ENCODE results near the gene ABCF1. TPM values are rescaled to one million over a fixed set of nuclear protein-coding genes. Genes with fewer than 3 reads are reported as not detected.
A peak's percentile ranks its signal among the peaks of the same experiment; 100 is the strongest.

The ABCF1 gene
- total RNA-seq, 1 donor from 2014 or later, result 29.5 TPM

DNA sequence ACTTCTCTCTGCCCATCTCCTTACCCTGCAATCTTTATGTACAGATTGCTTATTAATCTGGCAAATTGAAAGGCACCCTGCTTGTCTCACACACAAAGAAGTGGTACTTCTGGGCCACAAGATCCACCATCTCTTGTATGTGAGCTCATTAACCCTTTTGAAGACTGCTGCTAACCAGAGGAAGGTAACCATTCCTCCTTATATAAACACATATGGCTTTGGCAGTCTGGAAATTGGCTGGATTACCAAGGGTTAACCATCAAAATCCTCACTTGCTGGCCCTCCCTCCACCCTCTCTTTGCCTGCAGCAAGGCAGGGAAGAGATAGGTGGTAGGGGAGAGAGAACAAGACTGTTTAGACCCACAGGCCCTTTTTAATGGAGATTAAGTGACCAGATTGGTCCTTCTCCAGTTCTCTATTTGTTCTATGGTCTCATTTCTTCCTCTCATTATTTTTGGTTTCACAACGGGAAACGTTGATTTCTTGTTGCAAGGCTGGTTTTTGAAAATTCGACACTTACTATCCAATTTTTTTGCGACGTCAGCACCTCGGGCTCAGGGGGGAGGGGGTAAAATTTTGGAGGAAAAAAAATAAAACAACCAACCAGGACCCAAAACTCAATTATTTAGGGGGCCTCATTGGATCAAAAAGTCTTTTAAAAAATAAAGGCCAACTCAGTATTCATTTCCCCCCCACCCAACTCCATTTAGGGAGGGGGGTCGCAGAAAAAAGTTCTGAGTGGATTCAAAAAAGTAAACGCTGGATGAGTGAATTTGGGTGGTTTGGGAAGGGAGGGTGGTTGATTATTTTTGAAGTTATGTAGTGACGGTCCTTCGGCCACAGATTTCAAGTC lies 44.9 kb downstream of the ABCF1 start:
- intact Hi-C loops (cut with DNase I), result loop anchor here (10.0 kb wide), 1 partner anchor 69 kb away; the partner anchor contains the start of gene PPP1R18
- no peaks in the 10 kb centered on the region for H3K9me3 ChIP-seq
- TF ChIP-seq, protein P1, sequence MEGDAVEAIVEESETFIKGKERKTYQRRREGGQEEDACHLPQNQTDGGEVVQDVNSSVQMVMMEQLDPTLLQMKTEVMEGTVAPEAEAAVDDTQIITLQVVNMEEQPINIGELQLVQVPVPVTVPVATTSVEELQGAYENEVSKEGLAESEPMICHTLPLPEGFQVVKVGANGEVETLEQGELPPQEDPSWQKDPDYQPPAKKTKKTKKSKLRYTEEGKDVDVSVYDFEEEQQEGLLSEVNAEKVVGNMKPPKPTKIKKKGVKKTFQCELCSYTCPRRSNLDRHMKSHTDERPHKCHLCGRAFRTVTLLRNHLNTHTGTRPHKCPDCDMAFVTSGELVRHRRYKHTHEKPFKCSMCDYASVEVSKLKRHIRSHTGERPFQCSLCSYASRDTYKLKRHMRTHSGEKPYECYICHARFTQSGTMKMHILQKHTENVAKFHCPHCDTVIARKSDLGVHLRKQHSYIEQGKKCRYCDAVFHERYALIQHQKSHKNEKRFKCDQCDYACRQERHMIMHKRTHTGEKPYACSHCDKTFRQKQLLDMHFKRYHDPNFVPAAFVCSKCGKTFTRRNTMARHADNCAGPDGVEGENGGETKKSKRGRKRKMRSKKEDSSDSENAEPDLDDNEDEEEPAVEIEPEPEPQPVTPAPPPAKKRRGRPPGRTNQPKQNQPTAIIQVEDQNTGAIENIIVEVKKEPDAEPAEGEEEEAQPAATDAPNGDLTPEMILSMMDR (IDR thresholded peaks at IDR 0.05), result no peak
- TF ChIP-seq POLR2A (IDR thresholded peaks at IDR 0.05), result no peak
- no peak for TF ChIP-seq POLR2AphosphoS5 (IDR thresholded peaks at IDR 0.05; ENCODE audit: insufficient read depth in 1 of 2, low read depth in 1 of 2)
- peak overlapping the region; percentile 99 for H3K27ac ChIP-seq
- H3K4me1 ChIP-seq, result peaks cover 47% of the 10 kb centered on the region
- H3K36me3 ChIP-seq, result peaks cover 0 to 26% of the 10 kb centered on the region in 2 donors
- H3K4me3 ChIP-seq, result peak overlapping the region; percentile 73 to 94
- H3K27me3 ChIP-seq, result no peaks in the 10 kb centered on the region
- no peak for DNase-seq (ENCODE audit: extremely low spot score in 2 of 2)

DNA sequence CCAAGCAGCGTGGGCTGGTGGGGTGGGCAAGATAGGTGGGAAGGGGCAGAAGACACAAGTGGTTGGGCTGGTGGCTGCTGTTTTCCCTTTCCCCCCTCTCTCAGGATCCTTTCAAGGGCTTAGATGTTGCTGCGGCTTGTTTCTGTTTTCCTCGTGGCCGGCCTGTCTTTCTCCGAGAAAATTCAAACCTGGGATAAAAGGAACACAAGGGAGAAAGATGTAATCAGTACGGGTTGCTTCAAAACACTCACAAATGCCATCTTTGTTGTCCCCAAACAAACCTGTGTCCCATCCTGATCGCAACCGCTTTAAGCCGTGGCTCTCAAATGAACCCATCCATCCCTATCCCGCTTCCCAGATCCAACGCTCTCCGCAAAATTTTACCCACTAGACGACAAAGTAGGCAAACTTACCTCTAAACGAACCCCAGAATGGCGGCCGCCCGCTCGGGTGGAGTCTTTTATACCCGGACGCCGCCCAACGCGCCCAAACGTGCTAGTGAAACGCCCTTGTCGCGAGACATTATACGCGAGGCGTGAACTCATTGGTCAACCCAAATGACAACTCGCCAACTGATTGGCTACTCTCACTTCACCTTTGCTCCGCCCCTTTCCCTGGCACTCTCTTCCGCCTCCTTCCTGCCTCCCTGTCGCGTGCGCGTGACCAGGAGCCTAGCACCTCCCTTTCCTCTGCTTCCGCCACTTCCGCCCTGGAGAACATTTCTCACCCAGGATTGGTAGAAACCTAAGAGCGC lies 45.7 kb downstream of the ABCF1 start, which contains the start of gene PPP1R10:
TSS of gene PPP1R10 (minus strand) at position 433 of the 754 bp plus-strand sequence. CDS start 7,299 bp downstream, outside the sequence.
- H3K4me3 ChIP-seq, result peak within 1 kb of the TSS; percentile 74 to 94
- H3K4me1 ChIP-seq, result peaks cover 39% of the 10 kb centered on the region
- peak within 1 kb of the TSS; percentile 99 for H3K27ac ChIP-seq
- H3K9me3 ChIP-seq, result no peaks in the 10 kb centered on the region
- DNase-seq (ENCODE audit: extremely low spot score in 2 of 2), result peak; percentile 99 to 100
- H3K27me3 ChIP-seq, result no peaks in the 10 kb centered on the region
- intact Hi-C loops (cut with DNase I), result loop anchor here (10.0 kb wide), 1 partner anchor 68 kb away; the partner anchor contains the start of gene PPP1R18
- H3K36me3 ChIP-seq, result peaks cover 0 to 33% of the 10 kb centered on the region in 2 donors
- TF ChIP-seq POLR2A (IDR thresholded peaks at IDR 0.05), result peak; percentile 98 to 100
- TF ChIP-seq, protein P1 (IDR thresholded peaks at IDR 0.05), result no peak
- peak in 1 of 2 donors; percentile 100 for TF ChIP-seq POLR2AphosphoS5 (IDR thresholded peaks at IDR 0.05; ENCODE audit: insufficient read depth in 1 of 2, low read depth in 1 of 2)

DNA sequence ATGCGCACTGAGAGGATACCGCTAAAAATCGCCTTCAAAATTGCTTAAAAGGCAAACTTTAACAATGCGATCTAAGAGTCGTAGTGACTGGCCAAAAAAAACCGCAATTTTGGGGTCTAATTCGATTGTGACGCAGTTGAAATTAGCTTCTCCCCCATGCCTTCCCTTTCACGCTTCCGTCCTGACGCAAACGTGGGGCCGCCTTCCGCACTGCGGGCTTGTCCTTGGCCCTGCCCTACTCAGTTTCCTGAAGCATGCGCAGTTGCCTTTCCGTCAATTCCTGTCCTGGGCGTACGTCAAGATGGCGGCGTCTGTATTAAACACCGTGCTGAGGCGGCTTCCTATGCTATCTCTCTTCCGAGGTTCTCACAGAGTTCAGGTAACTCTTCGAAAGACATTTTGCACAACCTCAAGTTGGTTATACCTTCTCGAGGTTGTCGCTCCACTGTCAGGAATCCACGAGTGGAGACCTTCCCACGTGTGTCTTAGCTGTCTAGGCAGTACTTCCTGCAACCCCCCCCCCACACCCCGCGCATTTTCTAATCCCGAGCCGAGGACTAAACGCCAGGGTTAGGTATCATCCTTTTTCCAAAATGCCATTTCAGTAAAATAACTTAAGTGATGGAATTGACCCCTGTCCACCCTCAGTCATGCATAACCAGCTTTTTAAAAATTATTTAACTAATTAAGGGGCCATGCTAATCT lies 46.5 kb downstream of the ABCF1 start, which contains the start of gene MRPS18B:
TSS of gene MRPS18B (plus strand) at position 276 of the 705 bp plus-strand sequence. CDS start at position 302, 26 bp downstream.
- Histone ChIP-seq H3K9me3 (no peaks in the 10 kb centered on the region), H3K36me3 (peaks cover 0 to 34% of the 10 kb centered on the region in 2 donors), H3K27ac (peak within 1 kb of the TSS; percentile 99), H3K27me3 (no peaks in the 10 kb centered on the region), H3K4me1 (peaks cover 32% of the 10 kb centered on the region), H3K4me3 (peak within 1 kb of the TSS; percentile 74 to 94)
- peak in 1 of 2 donors; percentile 71 for TF ChIP-seq POLR2A (IDR thresholded peaks at IDR 0.05)
- TF ChIP-seq POLR2AphosphoS5 (IDR thresholded peaks at IDR 0.05; ENCODE audit: insufficient read depth in 1 of 2, low read depth in 1 of 2), result peak; percentile 86 to 98
- TF ChIP-seq, protein P1 (IDR thresholded peaks at IDR 0.05), result no peak
- DNase-seq (ENCODE audit: extremely low spot score in 2 of 2), result peak; percentile 97 to 99
- intact Hi-C loops (cut with DNase I), result loop anchor here (10.0 kb wide), 1 partner anchor 67 kb away; the partner anchor contains the start of gene PPP1R18

DNA sequence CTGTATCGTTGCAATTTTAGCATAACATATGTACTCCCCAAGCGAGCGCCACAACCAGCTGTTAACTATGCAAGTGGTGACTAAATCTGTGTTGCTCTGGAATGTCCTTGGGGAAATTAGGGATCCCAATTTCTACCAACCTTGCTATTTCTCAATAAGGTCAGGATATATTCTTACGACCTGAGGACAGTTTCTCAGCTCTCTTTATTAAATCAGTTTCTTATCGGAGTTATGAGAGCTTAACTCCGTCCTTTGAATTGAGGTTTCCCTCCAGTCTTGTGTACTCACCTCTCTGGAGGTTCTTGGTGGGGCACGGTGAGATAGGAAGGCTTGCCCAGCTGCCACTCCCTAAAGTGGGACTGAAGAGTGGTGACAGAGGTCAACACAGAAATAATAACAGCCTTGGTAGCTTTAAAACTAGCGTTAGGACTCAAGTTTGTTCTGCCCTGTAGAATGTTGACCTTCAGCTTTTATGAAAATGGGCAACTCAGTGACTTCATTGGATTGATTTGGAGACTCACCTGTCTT lies 47.1 kb downstream of the ABCF1 start:
- Histone ChIP-seq H3K27ac (peak overlapping the region; percentile 99), H3K27me3 (no peaks in the 10 kb centered on the region), H3K9me3 (no peaks in the 10 kb centered on the region), H3K4me1 (peaks cover 26% of the 10 kb centered on the region), H3K4me3 (peak overlapping the region; percentile 74 to 94), H3K36me3 (peaks cover 0 to 41% of the 10 kb centered on the region in 2 donors)
- TF ChIP-seq POLR2AphosphoS5 (IDR thresholded peaks at IDR 0.05; ENCODE audit: insufficient read depth in 1 of 2, low read depth in 1 of 2) (no peak), POLR2A (IDR thresholded peaks at IDR 0.05) (no peak)
- intact Hi-C loops (cut with DNase I), result loop anchor here (10.0 kb wide), 1 partner anchor 66 kb away; the partner anchor contains the start of gene PPP1R18
- no peak for DNase-seq (ENCODE audit: extremely low spot score in 2 of 2)

All from vagina (tissue), 2 donors.